Measurements from ENCODE around the gene PPP1R9A.

PPP1R9A gene

GRCh38 chr7:95317966-95318365, 410.6 kb downstream of the PPP1R9A start:
- TF ChIP-seq ZFX (IDR thresholded peaks at IDR 0.05), result no peak
- TF ChIP-seq CTCF (conservative IDR thresholded peaks at IDR 0.05), result no peak
- no peak overlapping the region for H3K27ac ChIP-seq

- H3K27ac ChIP-seq, result no peak overlapping the region; the same call in 1 of the 2 replicates
Observed at GRCh38 chr7:95318501-95319100, 411.2 kb downstream of the PPP1R9A start.

GRCh38 chr7:95319570-95319969, 412.2 kb downstream of the PPP1R9A start:
- H3K27ac ChIP-seq, result no peak overlapping the region
- no peak for TF ChIP-seq ZFX (IDR thresholded peaks at IDR 0.05)
- no peak for TF ChIP-seq CTCF (conservative IDR thresholded peaks at IDR 0.05)

More at GRCh38 chr7:95318501-95319100, 411.2 kb downstream of the PPP1R9A start:
- no peak for TF ChIP-seq ZFX (IDR thresholded peaks at IDR 0.05)
- no peak for TF ChIP-seq CTCF (conservative IDR thresholded peaks at IDR 0.05)

- TF ChIP-seq CTCF (conservative IDR thresholded peaks at IDR 0.05) (no peak), ZFX (IDR thresholded peaks at IDR 0.05) (no peak)
- no peak overlapping the region for H3K27ac ChIP-seq
Observed at GRCh38 chr7:95320651-95321050, 413.3 kb downstream of the PPP1R9A start.

GRCh38 chr7:95321720-95322119, 414.3 kb downstream of the PPP1R9A start:
- no peak overlapping the region for H3K27ac ChIP-seq
- no peak for TF ChIP-seq CTCF (conservative IDR thresholded peaks at IDR 0.05)
- no peak for TF ChIP-seq ZFX (IDR thresholded peaks at IDR 0.05)

- TF ChIP-seq ZFX (IDR thresholded peaks at IDR 0.05), result no peak
- TF ChIP-seq CTCF (conservative IDR thresholded peaks at IDR 0.05), result no peak
- peak overlapping the region; percentile 54 for H3K27ac ChIP-seq
Observed at GRCh38 chr7:95322396-95322795, 415.0 kb downstream of the PPP1R9A start.

- TF ChIP-seq CTCF (conservative IDR thresholded peaks at IDR 0.05) (no peak), ZFX (IDR thresholded peaks at IDR 0.05) (no peak)
- H3K27ac ChIP-seq, result peak overlapping the region; percentile 54
Observed at GRCh38 chr7:95322854-95323253, 415.5 kb downstream of the PPP1R9A start.
